Activated T-cell treated with anti-CD3 and anti-CD28 coated beads for 48 hours (primary cell): ENCODE measurements around the gene OR4E2.
"Not testable (repeated sequence)": the region's sequence is repeated elsewhere in the genome, so short reads cannot be mapped to it uniquely, and the experiment has no call there.

ENCODE experiments used
- DNase-seq: peaks from one replicate; pipeline ENCODE4 v3.0.0-alpha.2; 2020; ENCODE audit warnings: low read depth

OR4E2 gene

GRCh38 chr14:21697662-21698061 is 44.0 kb downstream of the OR4E2 start:
- DNase-seq: not testable (repeated sequence)

- DNase-seq: not testable (repeated sequence)
Measured at GRCh38 chr14:21698538-21698937, 44.9 kb downstream of the OR4E2 start.

GRCh38 chr14:21699551-21699950 is 45.9 kb downstream of the OR4E2 start:
- DNase-seq: no peak

- no peak for DNase-seq
Measured at GRCh38 chr14:21702316-21702715, 48.7 kb downstream of the OR4E2 start.

- DNase-seq: no peak
Measured at GRCh38 chr14:21703357-21704326, 50.0 kb downstream of the OR4E2 start.

GRCh38 chr14:21704338-21704737 is 50.7 kb downstream of the OR4E2 start:
- no peak for DNase-seq

GRCh38 chr14:21711360-21711961 is 57.8 kb downstream of the OR4E2 start:
- no peak for DNase-seq

- DNase-seq: no peak
Measured at GRCh38 chr14:21712036-21712435, 58.4 kb downstream of the OR4E2 start.

- no peak for DNase-seq
Measured at GRCh38 chr14:21714318-21714929, 60.8 kb downstream of the OR4E2 start.
